GM12801 (cell line): ENCODE results near the gene XXYLT1.

Experiments
- CTCF ChIP-seq: IDR thresholded peaks from one replicate; pipeline ENCODE4 v1.5.1; 2011; ENCODE audit warnings: control low read depth; ENCODE audit not compliant: insufficient read length; ENCODE audit errors: extremely low read depth

The XXYLT1 gene

GRCh38 chr3:195060217-195060481 is 210.8 kb downstream of the XXYLT1 start:
- TF ChIP-seq CTCF, result no peak

GRCh38 chr3:195059471-195060216 is 211.3 kb downstream of the XXYLT1 start:
- TF ChIP-seq CTCF, result no peak

- no peak for TF ChIP-seq CTCF
Observed at GRCh38 chr3:195059006-195059350, 212.0 kb downstream of the XXYLT1 start.

- TF ChIP-seq CTCF, result no peak
Observed at GRCh38 chr3:195058336-195059005, 212.5 kb downstream of the XXYLT1 start.

- no peak for TF ChIP-seq CTCF
Observed at GRCh38 chr3:195057716-195058115, 213.2 kb downstream of the XXYLT1 start.

- no peak for TF ChIP-seq CTCF
Observed at GRCh38 chr3:195056506-195056905, 214.5 kb downstream of the XXYLT1 start.

- no peak for TF ChIP-seq CTCF
Observed at GRCh38 chr3:195054311-195054710, 216.6 kb downstream of the XXYLT1 start.

GRCh38 chr3:195052939-195053338 is 218.0 kb downstream of the XXYLT1 start:
- no peak for TF ChIP-seq CTCF
